HEK293 (cell line): Measurements from ENCODE around the gene TM4SF5.

ENCODE experiments used
- ATF2 ChIP-seq: fragments of 450-650 bp; formaldehyde crosslinking; IDR thresholded peaks from 2 replicates; pipeline ENCODE4 v1.5.1; 2016; ENCODE audit warnings: missing biosample characterization, missing genetic modification characterization, low read depth
- FEZF1 ChIP-seq: fragments of 450-650 bp; formaldehyde crosslinking; IDR thresholded peaks from 2 replicates; pipeline ENCODE4 v1.5.1; 2016; ENCODE audit warnings: missing biosample characterization, missing genetic modification characterization
- KLF8 ChIP-seq: fragments of 450-650 bp; formaldehyde crosslinking; IDR thresholded peaks from 2 replicates; pipeline ENCODE4 v1.5.1; 2016; ENCODE audit warnings: missing biosample characterization, missing genetic modification characterization
- KLF9 ChIP-seq: fragments of 450-650 bp; formaldehyde crosslinking; IDR thresholded peaks from 2 replicates; pipeline ENCODE4 v1.5.1; 2016; ENCODE audit warnings: missing biosample characterization, missing genetic modification characterization, low read depth
- MEIS1 ChIP-seq: sonication (generic); formaldehyde crosslinking; IDR thresholded peaks from 2 replicates; pipeline ENCODE4 v1.8.1; 2022; ENCODE audit warnings: missing genetic modification reagents, mild to moderate bottlenecking, borderline replicate concordance
- OSR2 ChIP-seq: fragments of 450-650 bp; formaldehyde crosslinking; IDR thresholded peaks from 2 replicates; pipeline ENCODE4 v1.5.1; 2016; ENCODE audit warnings: missing biosample characterization, missing genetic modification characterization
- PRDM10 ChIP-seq: fragments of 450-650 bp; formaldehyde crosslinking; IDR thresholded peaks from 2 replicates; pipeline ENCODE4 v1.5.1; 2016; ENCODE audit warnings: missing biosample characterization, missing genetic modification characterization
- RBAK ChIP-seq: fragments of 450-650 bp; formaldehyde crosslinking; IDR thresholded peaks from 2 replicates; pipeline ENCODE4 v1.5.1; 2016; ENCODE audit warnings: missing biosample characterization, missing genetic modification characterization
- SCRT2 ChIP-seq: fragments of 450-650 bp; formaldehyde crosslinking; IDR thresholded peaks from 2 replicates; pipeline ENCODE4 v1.5.1; 2016; ENCODE audit warnings: missing biosample characterization, missing genetic modification characterization
- ZBTB1 ChIP-seq: fragments of 450-650 bp; formaldehyde crosslinking; IDR thresholded peaks from 2 replicates; pipeline ENCODE4 v1.5.1; 2016; ENCODE audit warnings: missing biosample characterization, missing genetic modification characterization
- ZBTB10 ChIP-seq: fragments of 450-650 bp; formaldehyde crosslinking; IDR thresholded peaks from 2 replicates; pipeline ENCODE4 v1.5.1; 2016; ENCODE audit warnings: missing biosample characterization, missing genetic modification characterization
- ZBTB44 ChIP-seq: fragments of 450-650 bp; IDR thresholded peaks from 2 replicates; pipeline ENCODE4 v1.5.1; 2018; ENCODE audit warnings: missing biosample characterization, mild to moderate bottlenecking, missing genetic modification characterization
- ZFHX2 ChIP-seq: fragments of 450-650 bp; formaldehyde crosslinking; conservative IDR thresholded peaks from 2 replicates; pipeline ENCODE4 v1.5.1; 2016; ENCODE audit warnings: missing biosample characterization, missing genetic modification characterization
- ZNF121 ChIP-seq: fragments of 450-650 bp; formaldehyde crosslinking; IDR thresholded peaks from 2 replicates; pipeline ENCODE4 v1.5.1; 2016; ENCODE audit warnings: missing biosample characterization, missing genetic modification characterization
- ZNF138 ChIP-seq: fragments of 450-650 bp; formaldehyde crosslinking; IDR thresholded peaks from 2 replicates; pipeline ENCODE4 v1.5.1; 2016; ENCODE audit warnings: missing biosample characterization, missing genetic modification characterization, borderline replicate concordance
- ZNF19 ChIP-seq: fragments of 450-650 bp; formaldehyde crosslinking; IDR thresholded peaks from 2 replicates; pipeline ENCODE4; 2016; ENCODE audit warnings: missing biosample characterization, missing genetic modification characterization, low read depth
- ZNF214 ChIP-seq: fragments of 450-650 bp; formaldehyde crosslinking; IDR thresholded peaks from 2 replicates; pipeline ENCODE4 v1.5.1; 2017; ENCODE audit warnings: missing biosample characterization, mild to moderate bottlenecking, missing genetic modification characterization, borderline replicate concordance
- ZNF280C ChIP-seq: fragments of 450-650 bp; formaldehyde crosslinking; IDR thresholded peaks from 2 replicates; pipeline ENCODE4 v1.5.1; 2016; ENCODE audit warnings: missing biosample characterization, missing genetic modification characterization
- ZNF341 ChIP-seq: fragments of 450-650 bp; formaldehyde crosslinking; IDR thresholded peaks from 2 replicates; pipeline ENCODE4; 2016; ENCODE audit warnings: low read depth, missing biosample characterization, missing genetic modification characterization
- ZNF394 ChIP-seq: fragments of 450-650 bp; formaldehyde crosslinking; IDR thresholded peaks from 2 replicates; pipeline ENCODE4 v1.5.1; 2016; ENCODE audit warnings: missing biosample characterization, missing genetic modification characterization, mild to moderate bottlenecking, moderate library complexity, borderline replicate concordance
- ZNF501 ChIP-seq: fragments of 450-650 bp; formaldehyde crosslinking; IDR thresholded peaks from 2 replicates; pipeline ENCODE4 v1.5.1; 2016; ENCODE audit warnings: missing biosample characterization, missing genetic modification characterization
- ZNF530 ChIP-seq: fragments of 450-650 bp; formaldehyde crosslinking; IDR thresholded peaks from 2 replicates; pipeline ENCODE4 v1.5.1; 2016; ENCODE audit warnings: low read depth, missing biosample characterization, missing genetic modification characterization
- ZNF596 ChIP-seq: fragments of 450-650 bp; IDR thresholded peaks from 2 replicates; pipeline ENCODE4 v1.5.0; 2018; ENCODE audit warnings: missing biosample characterization, mild to moderate bottlenecking, missing genetic modification characterization, moderate library complexity
- ZNF704 ChIP-seq: fragments of 450-650 bp; formaldehyde crosslinking; IDR thresholded peaks from 2 replicates; pipeline ENCODE4 v1.5.1; 2016; ENCODE audit warnings: missing biosample characterization, missing genetic modification characterization
- ZNF707 ChIP-seq: fragments of 450-650 bp; formaldehyde crosslinking; IDR thresholded peaks from 2 replicates; pipeline ENCODE4 v1.5.1; 2016; ENCODE audit warnings: missing biosample characterization, missing genetic modification characterization
- ZNF792 ChIP-seq: fragments of 450-650 bp; formaldehyde crosslinking; IDR thresholded peaks from 2 replicates; pipeline ENCODE4 v1.5.1; 2016; ENCODE audit warnings: missing biosample characterization, missing genetic modification characterization
- ZNF830 ChIP-seq: fragments of 450-650 bp; IDR thresholded peaks from 2 replicates; pipeline ENCODE4 v1.5.0; 2018; ENCODE audit warnings: missing biosample characterization, missing genetic modification characterization, low read depth, mild to moderate bottlenecking, moderate library complexity

The TM4SF5 gene

GRCh38 chr17:4789951-4790704, 18.4 kb downstream of the TM4SF5 start (continued):
- TF ChIP-seq OSR2 (tag by site-specific recombination) (no peak), ZNF394 (tag by site-specific recombination) (peak; percentile 27; the same call in 1 of the 2 replicates), ZNF501 (tag by site-specific recombination) (peak; percentile 48; the same call in 1 of the 2 replicates), ZNF530 (tag by site-specific recombination) (no peak), ZNF830 (tag by site-specific recombination) (no peak), SCRT2 (no peak), KLF9 (tag by site-specific recombination) (no peak; the same call in 1 of the 2 replicates), ZNF707 (no peak), ZNF341 (tag by site-specific recombination) (no peak), ZNF792 (tag by site-specific recombination) (no peak), PRDM10 (tag by site-specific recombination) (peak; percentile 81), ZBTB10 (tag by site-specific recombination) (no peak), ZNF280C (tag by site-specific recombination) (no peak), ZBTB1 (tag by site-specific recombination) (no peak), ZNF121 (tag by site-specific recombination) (no peak), FEZF1 (tag by site-specific recombination) (no peak), ZNF704 (tag by site-specific recombination) (no peak), ATF2 (tag by site-specific recombination) (peak; percentile 84), ZBTB44 (tag by site-specific recombination) (peak; percentile 45; the same call in 1 of the 2 replicates), ZFHX2 (peak; percentile 42), ZNF19 (no peak), ZNF214 (tag by site-specific recombination) (no peak), RBAK (tag by site-specific recombination) (no peak), ZNF138 (tag by site-specific recombination) (no peak), KLF8 (peak; percentile 62; the same call in 1 of the 2 replicates), ZNF596 (peak; percentile 51; the same call in 1 of the 2 replicates), MEIS1 (CRISPR knock-in tag) (no peak; the same call in 1 of the 2 replicates)
